NCI-H345 (cell line): ENCODE measurements around the gene PLXNC1.
"Not testable (repeated sequence)": the region's sequence is repeated elsewhere in the genome, so short reads cannot be mapped to it uniquely, and the experiment has no call there.

Experiments used
- DNase-seq: peaks from one replicate; lab custom pipeline; 2025; lab: John Stamatoyannopoulos, UW

The PLXNC1 gene

DNA sequence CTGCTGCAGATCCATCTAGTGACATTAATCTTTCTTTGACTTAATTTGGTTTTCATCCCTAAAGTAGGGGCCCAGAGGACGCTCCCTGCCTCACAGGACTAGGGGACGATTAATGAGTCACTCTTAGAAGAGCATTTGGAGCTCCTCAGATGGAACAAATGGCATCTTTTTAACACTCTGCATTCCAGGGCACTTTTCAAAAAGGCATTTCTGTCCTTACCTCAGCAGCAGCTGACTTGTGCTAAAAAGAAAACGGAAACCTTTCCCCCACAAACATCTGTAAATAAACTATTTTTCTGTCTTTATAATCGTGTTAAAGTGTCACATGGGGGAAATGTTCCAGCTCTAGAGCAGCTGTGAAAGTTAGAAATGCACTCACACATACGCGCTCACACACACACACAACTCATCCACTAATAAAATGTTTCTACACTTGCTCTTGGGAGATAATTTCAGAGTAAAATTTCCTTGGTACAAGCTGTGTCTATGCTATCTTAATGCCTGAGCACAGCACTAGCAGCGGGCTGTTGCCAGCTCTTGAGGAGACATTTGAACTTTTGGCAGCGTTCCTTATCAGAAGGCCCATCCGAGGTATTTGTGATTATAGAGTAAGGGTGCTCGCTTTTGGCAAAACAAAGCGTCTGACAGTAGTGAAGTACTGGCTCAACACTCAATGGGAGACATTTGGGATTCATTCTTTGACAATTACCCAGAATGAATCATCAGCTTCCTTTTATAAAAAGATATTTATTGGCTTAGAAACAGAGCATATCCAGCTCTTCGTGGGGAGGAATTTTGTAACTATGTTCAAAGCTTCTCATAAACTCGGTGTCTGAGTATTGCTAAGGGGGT, 141.3 kb downstream of the PLXNC1 start:
- DNase-seq = no peak

- DNase-seq = no peak
Measured at GRCh38 chr12:94290353-94290752, 142.0 kb downstream of the PLXNC1 start.

DNA sequence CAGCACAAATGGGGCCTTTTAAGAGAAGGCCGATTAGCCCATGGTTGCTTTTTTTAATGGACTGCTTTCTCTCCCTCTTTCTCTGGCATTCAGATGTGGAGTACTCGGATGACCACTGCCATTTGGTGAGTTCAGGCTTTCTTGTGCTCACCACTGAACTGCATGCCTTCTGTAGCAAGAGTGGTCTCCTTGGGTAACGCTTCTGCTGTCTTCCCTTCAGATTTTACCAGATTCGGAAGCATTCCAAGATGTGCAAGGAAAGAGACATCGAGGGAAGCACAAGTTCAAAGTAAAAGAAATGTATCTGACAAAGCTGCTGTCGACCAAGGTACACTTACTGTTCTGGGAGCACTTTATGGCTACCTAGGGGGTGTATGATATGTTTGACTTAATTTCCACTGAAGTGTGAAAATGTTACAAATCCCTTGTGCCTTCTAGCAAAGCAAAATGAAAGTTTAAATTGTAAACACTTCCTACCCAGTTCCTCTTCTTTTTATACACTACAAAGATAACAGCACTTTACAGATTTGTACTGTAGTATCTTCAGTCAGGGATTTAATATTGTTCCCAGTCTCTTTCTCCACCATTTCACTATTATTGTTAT, 148.8 kb downstream of the PLXNC1 start:
- DNase-seq = no peak

GRCh38 chr12:94297876-94298505, 149.6 kb downstream of the PLXNC1 start:
- no peak for DNase-seq

DNA sequence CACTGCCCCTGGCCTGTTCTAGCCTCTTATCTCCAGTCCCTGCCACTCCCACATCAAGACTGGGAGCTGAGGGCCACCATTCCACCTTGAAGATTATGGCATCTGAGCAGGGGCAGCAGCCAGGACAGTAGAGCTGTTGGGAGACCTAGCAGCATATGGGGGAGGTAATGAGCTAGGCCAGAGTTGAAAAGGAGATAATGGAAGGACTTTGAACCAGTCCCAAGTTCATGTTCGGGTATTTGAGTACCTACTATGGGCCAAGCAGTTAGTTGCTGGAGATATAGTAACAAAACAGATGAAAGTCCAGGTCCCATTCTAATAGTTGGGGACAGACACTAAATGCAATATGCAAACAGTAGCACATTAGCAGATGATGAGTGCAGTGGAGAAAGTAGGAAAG, 151.5 kb downstream of the PLXNC1 start:
- DNase-seq = no peak

GRCh38 chr12:94304012-94304411, 155.6 kb downstream of the PLXNC1 start:
- no peak for DNase-seq

DNA sequence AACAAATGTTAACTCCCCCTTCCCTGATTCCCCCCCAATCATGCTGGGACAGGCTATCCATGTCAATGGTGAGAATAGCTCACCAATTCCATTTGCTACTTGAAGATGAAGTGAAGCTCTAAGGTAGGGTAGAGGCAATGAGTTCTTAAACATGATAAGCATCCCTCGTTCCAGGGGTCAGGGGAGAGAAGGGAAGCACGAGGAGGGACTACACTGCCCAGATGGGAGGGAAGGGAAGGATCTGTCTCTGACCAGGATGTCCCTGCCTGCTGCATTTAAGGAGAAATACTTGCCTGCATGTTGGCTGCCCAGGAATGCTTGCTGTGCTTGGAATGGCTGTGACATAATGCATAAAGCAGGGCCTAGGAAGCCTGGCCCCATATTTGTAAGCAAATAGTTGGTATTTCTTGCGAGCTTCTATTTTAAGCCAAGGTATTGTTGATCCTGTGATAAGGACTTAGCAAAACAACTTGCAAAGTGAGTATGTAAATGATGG, 156.2 kb downstream of the PLXNC1 start:
- no peak for DNase-seq

DNA sequence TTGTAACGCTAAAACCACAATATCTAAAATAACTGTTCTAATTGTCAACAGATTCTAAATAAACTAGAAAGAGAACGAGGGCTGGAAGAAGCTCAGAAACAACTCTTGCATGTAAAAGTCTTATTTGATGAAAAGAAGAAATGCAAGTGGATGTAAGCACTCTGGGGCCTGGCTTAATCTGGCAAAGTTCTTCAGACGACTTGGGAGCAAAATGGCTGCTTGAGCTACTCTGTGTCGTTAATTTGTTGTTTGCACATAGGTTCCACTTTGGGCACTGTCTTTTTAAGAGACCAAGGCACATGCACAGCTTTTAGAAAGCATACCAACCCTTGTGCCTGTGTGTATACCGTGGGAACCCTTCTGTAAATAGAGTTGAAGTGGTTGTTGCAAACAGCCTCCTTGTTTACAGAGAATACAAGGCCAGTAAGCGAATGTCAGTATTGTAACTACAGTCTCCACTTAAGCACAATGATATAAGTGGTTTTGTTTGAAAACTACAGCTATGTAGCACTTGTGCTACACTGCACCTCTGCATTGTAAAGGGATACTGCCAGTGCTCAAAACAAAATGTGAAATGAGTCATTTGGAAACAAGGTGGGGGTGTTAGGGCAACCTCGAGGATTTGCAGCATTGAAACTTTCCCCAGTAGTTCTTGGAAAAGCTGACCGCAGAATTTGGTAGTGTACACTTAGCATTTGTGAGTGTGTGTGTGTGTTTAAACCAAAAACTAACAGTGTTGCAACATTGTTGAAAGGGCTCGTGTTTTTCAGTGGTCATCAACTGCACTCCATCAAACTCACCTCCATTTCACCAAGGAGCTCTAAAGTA, 157.0 kb downstream of the PLXNC1 start:
- DNase-seq = peak; percentile 89

DNA sequence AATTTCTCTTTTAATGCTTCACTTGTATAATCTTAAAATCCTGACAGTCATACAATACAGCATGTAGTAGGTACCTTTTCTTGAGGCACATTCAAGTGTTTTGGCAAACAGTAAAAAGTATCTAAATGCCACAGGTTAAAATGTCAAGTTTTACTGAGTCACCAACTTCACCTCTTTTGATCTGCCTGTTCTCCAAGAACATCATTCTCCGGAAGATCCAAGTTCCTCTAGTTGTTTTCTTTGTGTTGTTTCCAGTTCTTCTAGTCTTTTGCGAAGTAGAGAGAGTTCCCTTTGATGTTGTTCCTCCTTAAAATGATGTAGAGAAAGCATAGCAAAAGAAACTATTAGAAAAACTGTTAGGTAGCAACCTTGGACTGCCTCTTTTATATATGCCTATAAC, 160.2 kb downstream of the PLXNC1 start:
- no peak for DNase-seq

- no peak for DNase-seq
Measured at GRCh38 chr12:94309373-94309772, 161.0 kb downstream of the PLXNC1 start.

GRCh38 chr12:94312378-94312777, 164.0 kb downstream of the PLXNC1 start:
- no peak for DNase-seq

DNA sequence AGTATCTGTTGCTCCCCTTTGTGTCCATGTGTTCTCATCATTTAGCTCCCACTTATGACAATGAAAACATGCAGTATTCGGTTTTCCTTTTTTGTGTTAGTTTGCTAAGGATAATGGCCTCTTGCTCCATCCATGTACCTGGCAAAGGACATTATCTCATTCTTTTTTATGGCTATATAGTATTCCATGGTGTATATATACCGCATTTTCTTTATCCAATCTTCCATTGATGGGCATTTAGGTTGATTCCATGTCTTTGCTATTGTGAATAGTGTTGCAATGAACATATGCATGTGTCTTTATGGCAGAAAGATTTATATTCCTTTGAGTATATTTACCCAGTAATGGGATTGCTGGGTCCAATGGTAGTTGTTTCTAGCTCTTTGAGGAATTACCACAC, 168.2 kb downstream of the PLXNC1 start:
- not testable (repeated sequence) for DNase-seq

- DNase-seq = no peak
Measured at GRCh38 chr12:94318181-94318580, 169.8 kb downstream of the PLXNC1 start.

GRCh38 chr12:94320109-94320508, 171.7 kb downstream of the PLXNC1 start:
- DNase-seq = no peak

GRCh38 chr12:94322346-94322745, 174.0 kb downstream of the PLXNC1 start:
- DNase-seq = no peak

- no peak for DNase-seq
Measured at GRCh38 chr12:94326234-94326633, 177.9 kb downstream of the PLXNC1 start.

DNA sequence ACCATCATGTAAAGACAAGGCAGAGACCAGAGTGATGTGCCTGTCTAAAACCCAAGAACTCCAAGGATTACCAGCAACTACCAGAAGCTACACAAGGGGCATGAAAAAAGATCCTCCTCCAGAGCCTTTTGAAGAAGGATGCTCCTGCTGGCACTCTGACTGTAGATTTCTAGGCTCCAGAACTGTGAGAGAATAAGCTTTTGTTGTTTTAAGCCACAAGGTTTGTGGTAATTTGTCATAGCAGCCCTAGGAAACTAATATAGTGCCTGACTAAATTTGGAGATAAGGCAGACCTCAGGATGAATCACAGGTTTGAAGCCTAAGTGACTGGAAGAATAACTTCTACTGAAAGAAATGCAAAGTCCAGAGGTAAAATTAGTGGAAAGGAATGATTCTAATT, 178.3 kb downstream of the PLXNC1 start:
- DNase-seq = no peak

- no peak for DNase-seq
Measured at GRCh38 chr12:94327809-94328208, 179.4 kb downstream of the PLXNC1 start.

DNA sequence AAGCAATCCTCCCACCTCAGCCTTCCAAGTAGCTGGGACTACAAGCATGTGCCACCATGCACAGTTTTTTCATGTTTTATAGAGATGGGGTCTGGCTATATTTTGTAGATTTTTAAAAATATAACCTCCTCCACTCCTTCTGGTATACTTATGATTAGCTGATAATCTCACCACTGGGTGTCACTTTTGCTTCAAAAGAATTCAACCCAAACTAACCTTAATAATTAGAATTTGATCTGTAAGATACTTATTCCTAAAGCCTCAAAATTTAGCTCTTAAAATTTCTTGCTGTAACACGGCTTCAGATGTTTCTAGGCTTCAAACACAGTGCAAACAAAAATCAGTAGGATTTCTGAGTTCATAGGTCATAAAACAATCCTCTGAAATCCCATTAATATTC, 181.0 kb downstream of the PLXNC1 start:
- no peak for DNase-seq

- no peak for DNase-seq
Measured at GRCh38 chr12:94333396-94333795, 185.0 kb downstream of the PLXNC1 start.

GRCh38 chr12:94336211-94336925, 188.0 kb downstream of the PLXNC1 start:
- no peak for DNase-seq
